Type B pancreatic cell (in vitro differentiated cells): ENCODE data around the gene GAB3. TPM values are rescaled to one million over a fixed set of nuclear protein-coding genes. Genes with fewer than 3 reads are reported as not detected.

ENCODE experiments used
- DNase-seq: peaks from one replicate; pipeline ENCODE4 v3.0.0; 2021; ENCODE audit warnings: mixed read lengths; ENCODE audit not compliant: unreplicated experiment; ENCODE audit errors: extremely low spot score
- H3K27ac Mint-ChIP-seq: 2 replicates; pipeline ENCODE4 v1.8.0; 2021; ENCODE audit warnings: mild to moderate bottlenecking, mixed read lengths
- H3K27me3 Mint-ChIP-seq: 2 replicates; pipeline ENCODE4 v1.8.0; 2021; ENCODE audit warnings: mixed read lengths
- H3K36me3 Mint-ChIP-seq: 2 replicates; pipeline ENCODE4 v1.8.0; 2021; ENCODE audit warnings: mixed read lengths
- H3K4me1 Mint-ChIP-seq: one replicate; pipeline ENCODE4 v1.8.0; 2021; ENCODE audit warnings: mixed read lengths; ENCODE audit not compliant: unreplicated experiment
- H3K4me3 Mint-ChIP-seq: 2 replicates; pipeline ENCODE4 v1.8.0; 2021; ENCODE audit warnings: mild to moderate bottlenecking, mixed read lengths
- H3K9me3 Mint-ChIP-seq: 2 replicates; pipeline ENCODE4 v1.8.0; 2021; ENCODE audit warnings: mixed read lengths
- CTCF ChIP-seq: fragments of 200-600 bp; sonication (generic); conservative IDR thresholded peaks from 2 replicates; pipeline ENCODE4 v1.5.0; 2021; ENCODE audit warnings: antibody characterized with exemption, mild to moderate bottlenecking
- total RNA-seq: library from RNA; stranded (reverse); gene quantifications from 2 replicates; pipeline ENCODE4 v1.2.1, GENCODE V29; 2021; ENCODE audit warnings: low replicate concordance

The GAB3 gene
- total RNA-seq, 1 donor from 2014 or later = 0.19 TPM

DNA sequence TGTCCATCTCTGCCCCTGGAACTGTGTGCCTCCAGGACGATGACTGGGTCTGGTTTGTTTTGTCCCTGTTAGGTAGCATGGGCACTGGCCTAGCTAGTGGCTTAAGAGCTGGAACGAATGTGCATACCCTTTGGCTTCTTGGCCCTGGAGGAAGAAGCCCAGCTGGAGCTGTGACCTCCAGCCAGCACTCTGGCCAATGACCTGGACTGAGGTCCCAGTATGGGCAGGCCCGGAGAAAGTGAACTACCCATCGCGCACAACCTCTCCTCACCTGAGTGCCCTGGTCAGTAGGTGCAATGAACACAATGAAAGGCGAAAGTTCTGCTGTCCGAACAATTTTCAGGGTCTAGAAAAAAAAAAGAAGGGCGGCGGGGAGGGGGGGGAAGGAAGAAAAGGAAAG lies 30.1 kb upstream of the GAB3 start:
- no peaks in the 10 kb centered on the region for H3K4me1 Mint-ChIP-seq

DNA sequence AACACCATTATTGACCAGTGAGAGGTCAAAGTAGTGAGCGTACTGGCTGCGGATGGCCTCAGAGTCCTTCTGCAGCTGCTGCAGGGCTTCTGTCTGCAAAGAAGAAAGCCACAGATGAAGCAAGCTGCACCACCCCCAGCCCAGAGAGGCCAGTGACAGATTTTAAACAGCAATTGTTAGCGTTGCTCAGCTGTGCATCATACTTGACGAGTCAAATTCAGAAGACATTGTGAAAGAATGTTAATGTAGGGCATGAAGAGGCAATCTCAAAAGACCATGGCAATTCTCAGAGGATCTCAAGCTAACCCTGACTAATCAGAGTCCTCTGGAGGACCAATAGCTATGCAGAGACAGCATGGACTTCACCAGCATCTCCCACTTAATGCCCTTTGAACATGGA lies 28.4 kb upstream of the GAB3 start:
- Mint-ChIP-seq H3K36me3 (peaks cover 21% of the 10 kb centered on the region), H3K9me3 (no peaks in the 10 kb centered on the region), H3K27ac (no peak overlapping the region), H3K27me3 (no peaks in the 10 kb centered on the region), H3K4me1 (no peaks in the 10 kb centered on the region), H3K4me3 (no peak overlapping the region)
- DNase-seq = no peak
- TF ChIP-seq CTCF = no peak

More for the DNA sequence above, 30.1 kb upstream of the GAB3 start:
- Mint-ChIP-seq H3K27me3 (no peaks in the 10 kb centered on the region), H3K4me3 (no peak overlapping the region), H3K27ac (no peak overlapping the region), H3K9me3 (no peaks in the 10 kb centered on the region), H3K36me3 (peaks cover 17% of the 10 kb centered on the region)
- TF ChIP-seq CTCF = no peak
- no peak for DNase-seq

DNA sequence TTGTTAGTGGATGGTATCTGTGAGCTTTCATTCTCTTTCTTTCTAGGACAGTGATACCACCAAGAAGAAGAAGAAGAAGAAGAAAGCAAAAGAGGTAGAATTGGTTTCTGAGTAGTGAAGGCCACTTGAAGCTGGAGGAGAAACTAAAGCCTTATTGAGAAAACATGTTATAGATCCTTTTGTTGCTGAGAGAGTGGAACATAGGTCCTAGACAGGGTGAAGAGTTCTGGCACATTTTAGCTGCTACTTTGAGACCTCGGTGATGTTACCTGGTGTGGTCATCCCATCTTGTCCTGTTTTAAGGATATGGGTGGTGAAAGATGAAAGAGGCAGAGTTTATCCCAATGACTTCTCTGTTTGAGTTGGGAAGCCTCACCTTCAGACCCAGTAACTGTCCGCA lies 25.9 kb upstream of the GAB3 start:
- peaks cover 33% of the 10 kb centered on the region for H3K36me3 Mint-ChIP-seq
- H3K27me3 Mint-ChIP-seq = no peaks in the 10 kb centered on the region
- H3K4me1 Mint-ChIP-seq = no peaks in the 10 kb centered on the region
- no peak for TF ChIP-seq CTCF
- no peak for DNase-seq
- no peak overlapping the region for H3K4me3 Mint-ChIP-seq
- H3K27ac Mint-ChIP-seq = no peak overlapping the region
- peaks cover 5% of the 10 kb centered on the region for H3K9me3 Mint-ChIP-seq

- Mint-ChIP-seq H3K36me3 (peaks cover 41% of the 10 kb centered on the region), H3K4me1 (no peaks in the 10 kb centered on the region), H3K9me3 (peaks cover 5% of the 10 kb centered on the region), H3K27ac (no peak overlapping the region), H3K27me3 (no peaks in the 10 kb centered on the region), H3K4me3 (no peak overlapping the region)
- no peak for DNase-seq
- TF ChIP-seq CTCF = no peak
Observed at GRCh38 chrX:154775419-154776349, 24.8 kb upstream of the GAB3 start.

DNA sequence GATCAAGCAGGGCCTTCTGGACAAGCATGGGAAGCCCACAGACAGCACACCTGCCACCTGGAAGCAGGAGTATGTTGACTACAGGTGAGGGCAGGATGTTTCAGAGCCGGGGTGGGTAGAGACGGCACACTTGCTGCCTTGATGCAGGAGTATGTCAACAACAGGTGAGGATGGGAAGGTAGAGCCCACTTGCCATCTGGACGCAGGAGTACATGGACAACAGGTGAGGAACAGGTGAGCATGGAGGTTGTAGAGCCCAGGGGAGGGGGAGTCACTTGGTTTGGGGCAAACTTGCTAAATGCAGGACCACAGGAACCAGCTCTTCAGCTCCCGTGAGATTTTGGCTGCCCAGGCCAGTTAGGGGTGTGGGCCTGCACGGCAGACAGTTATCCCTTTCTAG lies 23.7 kb upstream of the GAB3 start:
- Mint-ChIP-seq H3K27ac (no peak overlapping the region), H3K4me3 (no peak overlapping the region), H3K36me3 (peaks cover 44% of the 10 kb centered on the region), H3K9me3 (peaks cover 5% of the 10 kb centered on the region), H3K27me3 (no peaks in the 10 kb centered on the region), H3K4me1 (no peaks in the 10 kb centered on the region)
- no peak for DNase-seq
- TF ChIP-seq CTCF = no peak
